ENCODE data around the gene HELZ. TPM values are rescaled to one million over a fixed set of nuclear protein-coding genes. Genes with fewer than 3 reads are reported as not detected.

Gene HELZ
- total and polyA plus RNA-seq, 2 of the 8 experiments (the other 6 are each of a cell fraction or from before 2014, with no cell fraction given) = 10.0 to 48.7 TPM

- TF ChIP-seq CHD7 (IDR thresholded peaks at IDR 0.05; ENCODE audit: insufficient replicate concordance, low read length) (no peak), BACH1 (IDR thresholded peaks at IDR 0.05; ENCODE audit: low read length) (no peak), RBBP5 (IDR thresholded peaks at IDR 0.05; ENCODE audit: borderline replicate concordance, low read depth, low read length) (no peak), TAF7 (optimal IDR thresholded peaks at IDR 0.05; ENCODE audit: borderline replicate concordance, low read depth, low read length) (no peak), USF2 (IDR thresholded peaks at IDR 0.05; ENCODE audit: low read length) (no peak), KDM1A (IDR thresholded peaks at IDR 0.05; ENCODE audit: borderline replicate concordance, low read length) (no peak), FOSL1 (IDR thresholded peaks at IDR 0.05; ENCODE audit: insufficient read depth, low read depth, low read length) (no peak), SAP30 (IDR thresholded peaks at IDR 0.05; ENCODE audit: insufficient read depth, insufficient replicate concordance, low read length) (no peak), SUZ12 (IDR thresholded peaks at IDR 0.05; ENCODE audit: low read length) (no peak), CBX8 (IDR thresholded peaks at IDR 0.05; ENCODE audit: borderline replicate concordance, low read depth, low read length) (no peak)
Observed at GRCh38 chr17:67253384-67253783, 8.4 kb upstream of the HELZ start (continued).
